ENCODE results near the gene FBXL7. TPM values are rescaled to one million over a fixed set of nuclear protein-coding genes. Genes with fewer than 3 reads are reported as not detected.

FBXL7 gene
- total RNA-seq, 1 donor from 2014 or later = 1.1 TPM

GRCh38 chr5:15914638-15915037 lies 414.7 kb downstream of the FBXL7 start:
- no peak for ATAC-seq

GRCh38 chr5:15926586-15926985 lies 426.6 kb downstream of the FBXL7 start:
- DNase-seq (ENCODE audit: low spot score) = no peak

More at GRCh38 chr5:15914638-15915037, 414.7 kb downstream of the FBXL7 start:
- DNase-seq (ENCODE audit: low spot score) = no peak

GRCh38 chr5:15927710-15928380 lies 427.9 kb downstream of the FBXL7 start:
- ATAC-seq (no peak), DNase-seq (ENCODE audit: low spot score) (no peak)

More at GRCh38 chr5:15926586-15926985, 426.6 kb downstream of the FBXL7 start:
- ATAC-seq = no peak

- DNase-seq (ENCODE audit: low spot score) (no peak), ATAC-seq (no peak)
These were observed 429.8 kb downstream of the FBXL7 start for GRCh38 chr5:15929611-15930263.

- DNase-seq (ENCODE audit: low spot score) = no peak
- ATAC-seq = no peak
These were observed 432.1 kb downstream of the FBXL7 start for GRCh38 chr5:15932066-15932465.

GRCh38 chr5:15933259-15934207 lies 433.6 kb downstream of the FBXL7 start:
- ATAC-seq (no peak), DNase-seq (ENCODE audit: low spot score) (no peak)

GRCh38 chr5:15936505-15937245 lies 436.7 kb downstream of the FBXL7 start:
- DNase-seq (ENCODE audit: low spot score) = no peak
- no peak for ATAC-seq

- DNase-seq (ENCODE audit: low spot score) (no peak), ATAC-seq (no peak)
These were observed 437.7 kb downstream of the FBXL7 start for GRCh38 chr5:15937708-15938107.

- ATAC-seq = no peak
- DNase-seq (ENCODE audit: low spot score) = no peak
These were observed 438.2 kb downstream of the FBXL7 start for GRCh38 chr5:15938186-15938585.

- ATAC-seq (no peak), DNase-seq (ENCODE audit: low spot score) (no peak)
These were observed 439.0 kb downstream of the FBXL7 start for GRCh38 chr5:15938961-15939360.

GRCh38 chr5:15940905-15941304 lies 440.9 kb downstream of the FBXL7 start:
- DNase-seq (ENCODE audit: low spot score) (no peak), ATAC-seq (no peak)

GRCh38 chr5:15943487-15943886 lies 443.5 kb downstream of the FBXL7 start:
- DNase-seq (ENCODE audit: low spot score) (no peak), ATAC-seq (no peak)

- DNase-seq (ENCODE audit: low spot score) (no peak), ATAC-seq (no peak)
These were observed 446.0 kb downstream of the FBXL7 start for GRCh38 chr5:15946026-15946425.

- DNase-seq (ENCODE audit: low spot score) = no peak
These were observed 448.2 kb downstream of the FBXL7 start for GRCh38 chr5:15948190-15948589.

GRCh38 chr5:15951126-15951525 lies 451.1 kb downstream of the FBXL7 start:
- peak; percentile 93 for ATAC-seq
- no peak for DNase-seq (ENCODE audit: low spot score)

More at GRCh38 chr5:15948190-15948589, 448.2 kb downstream of the FBXL7 start:
- no peak for ATAC-seq

GRCh38 chr5:15951550-15951949 lies 451.6 kb downstream of the FBXL7 start:
- no peak for DNase-seq (ENCODE audit: low spot score)
- ATAC-seq = peak; percentile 77

- DNase-seq (ENCODE audit: low spot score) (no peak), ATAC-seq (no peak)
These were observed 456.6 kb downstream of the FBXL7 start for GRCh38 chr5:15956622-15957021.

- DNase-seq (ENCODE audit: low spot score) (no peak), ATAC-seq (no peak)
These were observed 457.1 kb downstream of the FBXL7 start for GRCh38 chr5:15957124-15957523.

- ATAC-seq (no peak), DNase-seq (ENCODE audit: low spot score) (no peak)
These were observed 459.6 kb downstream of the FBXL7 start for GRCh38 chr5:15959370-15960164.
